Lung (tissue), 12 donors: Measurements from ENCODE around the gene COL9A3. TPM values are rescaled to one million over a fixed set of nuclear protein-coding genes. Genes with fewer than 3 reads are reported as not detected.

ENCODE experiments used
- ATAC-seq: fragments of 200-7000 bp; cut with Tn5 transposase; one replicate; pipeline ENCODE4 v1.9.1; 2020; ENCODE audit warnings: moderate number of reproducible peaks; ENCODE audit not compliant: insufficient read depth, low FRiP score
- DNase-seq, 3 donors: peaks; one replicate each; pipeline ENCODE4 v3.0.0-alpha.2; 2013 to 2017
- H3K27ac ChIP-seq, 2 donors: one replicate each; pipeline ENCODE4 v1.5.1; 2013; ENCODE audit warnings: mild to moderate bottlenecking in 2 of 2, moderate library complexity in 2 of 2, control low read depth in 1 of 2, inconsistent platforms in 1 of 2, low read depth in 1 of 2, low read length in 1 of 2
- H3K27me3 ChIP-seq, 3 donors: one replicate each; pipeline ENCODE4 v1.5.1; 2013; ENCODE audit warnings: low read length in 2 of 3; ENCODE audit not compliant: control insufficient read depth in 3 of 3, insufficient read depth in 3 of 3
- H3K36me3 ChIP-seq, 4 donors: one replicate each; pipeline ENCODE4 v1.5.1; 2013; ENCODE audit warnings: low read length in 4 of 4, mild to moderate bottlenecking in 1 of 4, moderate library complexity in 1 of 4; ENCODE audit not compliant: control insufficient read depth in 4 of 4, insufficient read depth in 4 of 4
- H3K4me1 ChIP-seq, 5 donors: one replicate each; pipeline ENCODE4 v1.5.1; 2013; ENCODE audit warnings: low read length in 5 of 5, mild to moderate bottlenecking in 2 of 5, moderate library complexity in 1 of 5; ENCODE audit not compliant: control insufficient read depth in 5 of 5, insufficient read depth in 5 of 5
- H3K4me3 ChIP-seq: one replicate; pipeline ENCODE4 v1.5.1; 2013; ENCODE audit warnings: mild to moderate bottlenecking, control low read depth, moderate library complexity
- H3K9ac ChIP-seq, 2 donors: one replicate each; pipeline ENCODE4 v1.5.1; 2013; ENCODE audit warnings: low read length in 2 of 2, control low read depth in 1 of 2; ENCODE audit not compliant: insufficient read depth in 1 of 2
- H3K9me3 ChIP-seq, 4 donors: one replicate each; pipeline ENCODE4 v1.5.1; 2013; ENCODE audit warnings: low read length in 3 of 4, mild to moderate bottlenecking in 1 of 4, moderate library complexity in 1 of 4; ENCODE audit not compliant: control insufficient read depth in 4 of 4, insufficient read depth in 3 of 4
- WGBS, 2 donors: extraction: QIAGEN DNeasy Blood & Tissue Kit; methylation state at CpG; one replicate each; pipeline ENCODE4 v1.1.7; 2013; 5-methylcytosine and 5-hydroxymethylcytosine counted together
- polyA plus RNA-seq, 2 donors: library from polyadenylated mRNA; stranded (reverse); fragments of 200-250 nt; gene quantifications; one replicate each; pipeline ENCODE4 v1.2.1, GENCODE V29; 2013
- total RNA-seq, 2 donors: library from RNA; depleted of rRNA in 1 of 2; stranded (reverse); fragments of >200 nt in 1 of 2; gene quantifications; one replicate each; pipeline ENCODE4 v1.2.1, GENCODE V29; 2014 to 2021
- TF ChIP-seq, protein P1 (sequence below): IDR thresholded peaks from 2 replicates; pipeline ENCODE4 v1.5.1; 2012; ENCODE audit warnings: mild to moderate bottlenecking; ENCODE audit errors: control extremely low read depth, extremely low read depth
- donor health status: control.
- donor health status: control.
- donor health status: Bipolar disorder and iron deficiency.
- donor health status: healthy.
- donor health status: DM: yes; HTN: yes; CAD: no.

COL9A3 gene
- total and polyA plus RNA-seq, 4 donors: 0.55 to 26.1 (median 4.0) TPM

DNA sequence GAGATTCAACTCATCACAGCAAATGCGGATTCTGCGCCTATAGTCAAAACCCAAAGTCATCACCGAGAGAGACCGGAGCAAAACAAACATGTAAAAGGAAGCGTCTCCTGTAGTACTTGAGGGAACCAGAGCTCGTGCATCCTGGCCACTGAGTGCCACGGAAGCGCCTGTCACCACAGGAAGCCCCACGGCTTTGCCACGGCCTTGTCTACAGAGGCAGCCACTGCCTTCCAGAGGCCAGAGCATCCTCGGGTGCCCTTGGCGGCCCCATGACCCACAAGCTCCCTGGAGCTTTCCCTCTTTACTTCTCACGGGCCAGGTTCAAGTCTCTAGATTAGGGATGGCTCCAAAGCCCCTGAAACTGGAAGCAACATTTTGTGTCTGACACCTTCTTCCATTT lies 37.3 kb downstream of the COL9A3 start:
- Histone ChIP-seq H3K9ac (no peak overlapping the region), H3K27ac (no peak overlapping the region), H3K36me3 (peaks cover 3 to 21% (median 12%) of the 10 kb centered on the region in 4 donors), H3K4me1 (peaks cover 0 to under 1% (median 0%) of the 10 kb centered on the region in 5 donors), H3K4me3 (no peak overlapping the region), H3K9me3 (peaks cover 0 to 2% (median 0%) of the 10 kb centered on the region in 4 donors), H3K27me3 (no peaks in the 10 kb centered on the region)
- ATAC-seq: no peak
- DNase-seq: no peak
- 95% methylated on average over 13 of the region's 13 CpGs for WGBS, 2 donors
- TF ChIP-seq, protein P1, sequence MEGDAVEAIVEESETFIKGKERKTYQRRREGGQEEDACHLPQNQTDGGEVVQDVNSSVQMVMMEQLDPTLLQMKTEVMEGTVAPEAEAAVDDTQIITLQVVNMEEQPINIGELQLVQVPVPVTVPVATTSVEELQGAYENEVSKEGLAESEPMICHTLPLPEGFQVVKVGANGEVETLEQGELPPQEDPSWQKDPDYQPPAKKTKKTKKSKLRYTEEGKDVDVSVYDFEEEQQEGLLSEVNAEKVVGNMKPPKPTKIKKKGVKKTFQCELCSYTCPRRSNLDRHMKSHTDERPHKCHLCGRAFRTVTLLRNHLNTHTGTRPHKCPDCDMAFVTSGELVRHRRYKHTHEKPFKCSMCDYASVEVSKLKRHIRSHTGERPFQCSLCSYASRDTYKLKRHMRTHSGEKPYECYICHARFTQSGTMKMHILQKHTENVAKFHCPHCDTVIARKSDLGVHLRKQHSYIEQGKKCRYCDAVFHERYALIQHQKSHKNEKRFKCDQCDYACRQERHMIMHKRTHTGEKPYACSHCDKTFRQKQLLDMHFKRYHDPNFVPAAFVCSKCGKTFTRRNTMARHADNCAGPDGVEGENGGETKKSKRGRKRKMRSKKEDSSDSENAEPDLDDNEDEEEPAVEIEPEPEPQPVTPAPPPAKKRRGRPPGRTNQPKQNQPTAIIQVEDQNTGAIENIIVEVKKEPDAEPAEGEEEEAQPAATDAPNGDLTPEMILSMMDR: no peak

DNA sequence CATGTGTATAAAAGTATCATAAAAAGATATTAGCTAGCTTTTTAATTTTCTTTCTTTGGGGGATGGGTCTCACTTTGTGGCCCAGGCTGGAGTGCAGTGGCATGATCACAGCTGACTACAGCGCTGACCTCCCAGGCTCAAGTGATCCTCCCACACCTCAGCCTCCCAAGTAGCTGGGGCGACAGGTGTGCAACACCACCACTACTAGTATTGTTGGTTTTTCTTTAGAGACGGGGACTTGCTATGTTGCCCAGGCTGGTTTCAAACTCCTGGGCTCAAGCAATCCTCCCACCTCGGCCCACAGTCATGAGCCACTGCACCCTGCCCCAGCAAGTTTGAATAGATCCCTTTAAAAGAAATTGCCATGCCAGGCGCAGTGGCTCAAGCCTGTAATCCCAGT lies 38.3 kb downstream of the COL9A3 start:
- TF ChIP-seq, protein P1: no peak
- Histone ChIP-seq H3K36me3 (peaks cover 3 to 21% (median 12%) of the 10 kb centered on the region in 4 donors), H3K27me3 (no peaks in the 10 kb centered on the region), H3K27ac (peak overlapping the region in 1 of 2 donors; percentile 28), H3K4me3 (no peak overlapping the region), H3K9me3 (peaks cover 0 to 2% (median 0%) of the 10 kb centered on the region in 4 donors), H3K4me1 (peaks cover 0 to 10% (median 2%) of the 10 kb centered on the region in 5 donors), H3K9ac (no peak overlapping the region)
- DNase-seq (no peak), ATAC-seq (no peak)
- 85 to 93% methylated on average over 5 of the region's 5 CpGs for WGBS, 2 donors

DNA sequence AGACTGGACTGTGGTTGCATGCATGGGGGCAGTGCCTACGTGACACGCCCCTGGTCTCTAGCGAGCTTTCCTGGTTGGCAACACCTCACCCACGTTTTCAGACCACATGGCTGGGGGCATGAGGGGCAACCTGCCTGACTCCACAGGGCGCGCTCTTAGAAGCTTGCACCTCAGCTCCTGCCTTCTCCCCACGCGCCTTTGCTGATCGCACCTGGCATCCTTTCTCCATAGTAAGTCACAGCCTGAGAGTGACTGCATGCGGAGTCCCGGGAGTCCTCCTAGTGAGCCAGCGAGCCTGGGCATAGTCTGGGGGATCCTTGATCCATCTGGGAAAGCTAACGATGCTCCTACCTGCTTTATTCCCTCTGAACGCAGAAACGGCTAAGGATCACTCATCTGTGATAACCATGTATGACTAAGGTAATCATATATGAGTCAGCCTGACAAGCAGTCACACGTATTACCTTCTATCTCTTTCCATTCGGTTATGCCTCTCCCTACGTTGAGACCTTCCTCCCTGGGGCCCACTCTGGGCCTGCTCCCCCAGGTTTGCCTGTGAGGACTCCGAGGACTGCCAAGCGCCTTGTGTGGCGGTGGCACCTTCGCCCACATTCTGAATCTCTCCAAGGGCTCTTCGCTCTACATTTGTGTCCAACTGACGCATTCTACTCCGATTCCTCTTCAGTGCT lies 40.2 kb downstream of the COL9A3 start:
- 96 to 97% methylated on average over 25 of the region's 25 CpGs for WGBS, 2 donors
- peaks cover 0 to 11% (median 6%) of the 10 kb centered on the region in 5 donors for H3K4me1 ChIP-seq
- no peaks in the 10 kb centered on the region for H3K27me3 ChIP-seq
- ATAC-seq: no peak
- H3K9me3 ChIP-seq: peaks cover 0 to 2% (median 0%) of the 10 kb centered on the region in 4 donors
- TF ChIP-seq, protein P1: no peak
- H3K4me3 ChIP-seq: no peak overlapping the region
- H3K27ac ChIP-seq: no peak overlapping the region
- no peak overlapping the region for H3K9ac ChIP-seq
- DNase-seq: no peak
- H3K36me3 ChIP-seq: peaks cover 3 to 18% (median 12%) of the 10 kb centered on the region in 4 donors
